Measurements from ENCODE around the gene NF1.
"Not testable (repeated sequence)": the region's sequence is repeated elsewhere in the genome, so short reads cannot be mapped to it uniquely, and the experiment has no call there.

NF1 gene

DNA sequence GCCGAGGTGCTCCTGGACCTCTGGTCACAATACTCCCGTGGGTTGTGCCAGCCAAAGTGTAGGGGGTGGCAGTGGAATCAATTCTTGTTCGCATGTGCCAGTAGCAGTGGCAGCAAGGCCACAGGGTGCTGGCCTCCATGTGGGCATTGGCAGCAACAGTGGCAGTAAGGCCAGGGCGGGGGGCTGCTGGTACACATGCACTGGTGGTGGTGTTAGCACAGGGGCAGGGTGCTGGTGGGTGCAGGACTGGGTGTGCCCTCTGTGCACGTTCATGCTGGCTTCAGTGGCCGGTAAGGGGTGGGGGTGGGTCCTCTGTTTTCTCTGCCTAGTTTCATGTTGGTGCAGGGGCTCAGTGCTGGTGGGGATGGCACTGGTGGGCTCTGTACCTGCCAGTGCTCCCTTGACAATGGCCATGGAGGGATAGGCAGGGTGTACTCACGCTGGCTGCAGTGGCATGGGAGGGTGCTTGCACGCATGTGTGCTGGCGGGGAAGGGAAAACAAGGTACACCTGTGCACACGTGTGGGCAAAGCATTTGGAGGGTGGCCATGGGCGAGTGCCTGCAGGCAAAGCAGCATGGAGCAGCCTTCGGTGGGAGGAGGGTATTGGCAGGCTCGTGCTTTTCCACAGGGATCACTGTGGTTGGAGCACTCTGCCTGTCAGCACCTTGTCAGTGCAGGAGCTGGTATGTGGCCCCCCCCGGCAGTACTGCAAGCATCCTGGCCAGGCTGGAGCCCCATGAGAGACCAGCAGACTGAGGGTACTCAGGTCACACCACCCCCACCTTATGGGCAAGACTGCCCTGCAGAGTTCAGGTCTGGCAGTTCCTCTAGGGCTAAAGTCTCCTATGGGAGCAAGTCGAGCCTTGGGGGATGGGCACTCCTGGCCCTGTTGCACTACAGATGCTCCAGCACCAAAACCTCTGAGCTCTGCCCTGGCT, 35.8 kb downstream of the NF1 start:
- no peak for DNase-seq

DNA sequence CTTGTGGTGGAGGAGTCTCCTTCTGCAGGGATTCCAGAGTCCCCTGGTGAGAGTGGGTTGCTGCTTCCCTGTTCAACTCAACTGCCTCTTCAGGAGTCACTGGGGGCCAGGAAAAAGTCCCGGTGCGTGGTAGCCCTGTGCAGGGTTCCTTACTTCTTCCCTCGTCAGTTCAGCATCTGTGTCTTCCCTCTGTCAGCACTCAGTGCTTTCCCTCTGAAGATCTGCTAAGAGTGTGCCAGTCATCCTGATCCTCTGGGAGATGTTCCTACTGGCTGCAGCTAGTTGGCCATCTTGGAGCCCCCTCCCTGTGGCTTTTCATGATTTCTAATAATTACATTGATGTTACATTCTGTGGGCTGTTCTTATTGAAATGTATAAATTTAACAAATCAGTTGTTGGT, 36.5 kb downstream of the NF1 start:
- no peak for DNase-seq

DNA sequence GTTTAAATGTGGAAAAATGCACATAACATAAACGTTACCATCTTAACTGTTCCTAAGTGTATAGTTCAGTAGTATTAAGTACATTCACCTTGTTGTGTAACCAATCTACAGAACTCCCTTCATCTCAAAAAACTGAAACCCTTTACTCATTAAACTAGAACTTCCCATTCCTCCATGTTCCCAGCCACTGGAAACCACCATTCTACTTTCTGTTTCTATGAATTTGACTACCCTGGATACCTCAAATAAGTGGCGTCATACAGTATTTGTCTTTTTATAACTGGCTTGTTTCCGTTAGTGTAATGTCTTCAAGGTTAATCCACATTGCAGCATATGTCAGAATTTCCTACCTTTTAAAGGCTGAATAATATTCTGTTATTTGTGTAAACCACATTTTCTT, 38.2 kb downstream of the NF1 start:
- no peak for DNase-seq

DNA sequence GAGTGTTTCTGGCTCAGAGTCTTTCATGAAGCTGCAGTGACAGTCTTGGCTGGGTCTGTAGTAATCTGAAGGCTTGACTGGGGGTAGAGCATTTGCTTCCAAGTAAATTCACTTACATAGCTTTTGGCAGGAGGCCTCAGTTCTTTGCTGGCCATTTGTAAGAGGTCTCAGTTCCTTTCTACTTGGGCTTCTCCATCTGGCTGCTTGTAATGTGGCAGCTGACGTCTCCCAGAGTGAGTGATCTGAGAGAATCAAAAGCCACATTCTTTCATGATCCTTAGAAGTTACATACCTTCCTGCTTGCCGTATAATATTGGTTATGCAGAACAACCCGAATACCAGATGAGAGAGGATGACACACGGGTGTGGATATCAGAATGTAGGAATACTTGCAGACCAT, 39.8 kb downstream of the NF1 start:
- DNase-seq: no peak

DNA sequence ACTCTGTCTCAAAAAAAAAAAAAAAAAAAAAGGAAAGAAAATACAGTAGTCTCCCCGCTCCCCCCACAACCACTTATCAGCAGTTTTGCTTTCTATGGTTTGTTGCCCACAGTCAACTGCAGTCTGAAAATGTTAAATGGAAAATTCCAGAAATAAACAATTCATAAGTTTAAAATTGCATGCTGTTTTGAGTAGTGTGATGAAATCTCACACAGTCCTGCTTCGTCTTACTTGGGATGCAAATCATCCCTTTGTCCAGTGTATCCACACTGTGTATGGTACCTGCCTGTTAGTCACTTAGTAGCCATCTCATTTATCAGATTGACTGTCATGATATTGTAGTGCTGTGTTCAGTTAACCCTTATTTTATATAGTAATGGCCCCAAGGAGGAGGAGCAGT, 41.5 kb downstream of the NF1 start:
- no peak for DNase-seq

DNA sequence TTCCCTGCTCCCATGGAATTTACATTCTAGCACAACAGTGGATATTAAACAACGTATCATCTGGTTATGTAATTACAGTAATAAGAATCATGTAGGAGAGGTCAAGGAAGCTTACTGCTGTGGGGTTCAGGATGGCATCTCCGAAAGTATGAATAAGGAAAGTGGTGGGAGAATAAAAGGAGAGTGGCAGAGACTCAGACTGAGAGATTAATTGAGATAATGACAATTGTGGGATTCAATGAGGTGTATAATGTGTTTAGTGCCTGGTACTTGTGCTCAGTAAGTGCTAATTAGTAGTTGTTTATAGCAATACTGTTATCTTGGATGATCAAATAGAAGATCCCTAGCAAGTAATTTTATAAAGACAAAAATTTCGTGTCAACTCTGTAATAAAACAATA, 45.3 kb downstream of the NF1 start:
- DNase-seq: no peak

DNA sequence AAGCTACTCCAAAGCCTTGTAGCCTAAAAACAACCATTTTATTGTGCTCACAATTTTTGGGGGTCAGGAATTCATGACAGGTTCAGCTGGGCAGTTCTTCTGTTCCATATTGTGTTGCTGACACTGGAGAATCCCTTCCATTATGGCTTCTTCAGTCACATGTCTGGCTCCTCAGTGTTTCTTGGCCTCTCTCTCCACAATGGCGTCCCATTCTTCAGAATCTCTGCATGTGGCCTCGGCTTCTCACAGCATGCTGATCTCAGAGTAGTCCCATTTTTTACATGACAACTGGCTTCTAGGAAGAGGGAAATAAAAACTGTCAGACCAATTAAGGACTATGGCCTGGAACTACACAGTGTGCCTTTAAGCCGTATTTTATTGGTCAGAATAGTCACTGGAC, 49.7 kb downstream of the NF1 start:
- no peak for DNase-seq

DNA sequence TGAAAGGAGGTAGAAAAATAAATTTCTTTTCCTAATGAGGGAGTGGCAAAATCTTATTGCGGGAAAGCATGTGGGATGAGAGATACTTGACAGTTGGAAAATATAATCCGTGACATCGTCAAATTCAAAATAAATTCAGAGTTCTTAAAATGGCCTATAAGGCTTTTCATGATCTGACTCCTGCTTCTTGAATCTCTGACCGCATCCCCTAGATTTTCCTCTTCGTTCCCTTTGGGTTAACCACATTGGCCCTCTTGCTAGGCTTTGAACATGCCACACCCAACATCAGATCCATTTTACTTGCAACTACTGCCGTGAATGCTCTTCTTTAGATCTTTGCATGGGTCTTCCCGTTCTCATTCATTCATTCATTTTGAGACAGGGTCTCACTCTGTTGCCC, 50.1 kb downstream of the NF1 start:
- no peak for DNase-seq

DNA sequence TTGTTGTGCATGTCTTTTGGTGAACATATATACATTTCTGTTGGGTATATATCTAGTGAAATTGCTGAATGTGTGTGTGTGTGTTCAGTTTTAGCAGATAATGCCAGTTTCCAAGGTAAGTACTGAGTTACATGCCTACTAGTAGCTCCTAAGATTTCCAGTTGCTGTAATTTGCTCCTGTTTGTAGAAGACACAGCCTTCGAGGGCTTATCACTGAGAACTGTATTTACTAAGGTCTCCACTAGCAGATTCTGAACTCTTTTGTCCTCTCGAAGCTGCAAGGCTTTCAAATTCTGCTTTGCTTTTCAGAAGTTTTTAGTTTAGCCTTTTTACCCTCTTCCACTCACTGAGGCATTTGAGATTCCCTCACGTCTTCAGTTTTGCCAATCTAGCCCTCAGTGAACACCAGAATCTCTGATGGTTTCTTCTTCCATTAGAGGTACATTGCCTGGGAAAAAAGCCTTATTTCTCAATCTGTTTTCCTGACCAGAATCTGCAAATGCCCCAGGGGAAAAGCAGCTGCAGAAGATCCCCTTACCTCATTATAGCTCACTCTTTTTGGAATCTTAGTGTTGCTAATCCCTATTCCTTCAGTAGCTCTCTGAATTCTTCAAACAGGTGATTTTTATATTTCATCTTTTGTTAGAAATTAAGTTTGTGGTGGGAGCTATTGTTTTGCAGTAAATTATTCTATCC, 52.9 kb downstream of the NF1 start:
- DNase-seq: no peak

DNA sequence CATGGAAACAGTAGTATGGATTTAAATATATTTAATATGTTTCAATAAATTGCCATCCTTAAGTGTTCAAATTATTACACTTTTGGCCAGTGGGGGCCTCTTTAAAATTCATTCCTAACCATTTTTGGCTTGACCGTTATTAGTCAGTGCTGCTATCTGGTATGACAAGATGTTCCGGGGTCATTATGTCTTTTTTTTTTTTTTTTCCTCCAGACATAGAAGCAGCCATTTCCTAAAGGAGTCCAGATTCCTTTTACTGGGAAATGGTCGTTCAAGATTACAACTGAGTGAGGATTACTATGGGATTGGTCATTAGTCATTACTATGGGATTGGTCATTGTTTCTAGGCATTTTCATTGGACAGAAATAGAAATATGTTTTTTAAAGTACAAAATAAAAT, 53.4 kb downstream of the NF1 start:
- no peak for DNase-seq

DNA sequence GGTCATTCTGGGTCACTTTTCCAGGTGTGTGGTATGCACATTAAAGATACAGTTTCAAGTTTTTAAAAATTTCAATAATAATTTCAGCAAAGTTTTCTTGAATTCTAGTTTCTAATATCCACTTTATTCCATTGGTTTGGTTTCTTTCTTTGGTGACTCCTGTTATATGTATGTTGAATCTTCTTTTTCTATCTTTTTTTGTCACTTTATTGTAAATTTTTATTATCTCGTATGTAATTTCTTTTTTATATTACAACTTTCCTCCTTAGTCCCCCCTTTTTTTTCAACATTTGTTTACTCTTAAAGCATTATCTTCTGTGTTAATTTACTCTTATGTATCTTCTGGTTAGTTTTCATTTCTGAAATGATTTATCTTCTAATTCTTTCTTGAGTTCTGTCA, 57.5 kb downstream of the NF1 start:
- DNase-seq: no peak

DNA sequence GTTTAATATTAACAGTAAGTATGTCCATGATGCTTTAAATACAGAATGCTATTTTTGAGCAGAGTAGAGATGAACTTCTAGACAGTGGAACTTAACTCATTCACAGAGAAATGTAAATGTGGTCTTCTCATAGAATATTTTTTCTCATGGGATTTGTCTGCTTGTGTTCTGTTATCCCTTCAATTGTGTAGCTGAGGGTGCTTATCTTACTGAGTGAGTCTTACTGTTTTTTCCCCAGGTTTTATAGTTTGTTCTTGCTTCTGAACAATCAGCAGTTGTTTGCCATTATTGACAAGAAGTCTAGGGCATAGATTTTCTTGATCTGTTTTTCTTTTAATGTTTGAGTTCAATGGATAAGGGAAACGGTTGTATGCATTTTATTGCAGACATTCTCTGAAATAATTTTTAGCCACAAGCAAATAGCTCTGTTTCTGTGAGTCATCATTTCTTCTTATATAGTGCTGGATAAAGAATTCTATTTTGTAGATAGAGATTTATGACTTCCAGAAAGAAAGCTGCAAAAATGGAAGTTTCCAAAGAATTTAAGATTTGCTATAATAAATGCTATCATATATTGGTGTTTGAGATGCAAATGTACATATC, 60.5 kb downstream of the NF1 start:
- no peak for DNase-seq

DNA sequence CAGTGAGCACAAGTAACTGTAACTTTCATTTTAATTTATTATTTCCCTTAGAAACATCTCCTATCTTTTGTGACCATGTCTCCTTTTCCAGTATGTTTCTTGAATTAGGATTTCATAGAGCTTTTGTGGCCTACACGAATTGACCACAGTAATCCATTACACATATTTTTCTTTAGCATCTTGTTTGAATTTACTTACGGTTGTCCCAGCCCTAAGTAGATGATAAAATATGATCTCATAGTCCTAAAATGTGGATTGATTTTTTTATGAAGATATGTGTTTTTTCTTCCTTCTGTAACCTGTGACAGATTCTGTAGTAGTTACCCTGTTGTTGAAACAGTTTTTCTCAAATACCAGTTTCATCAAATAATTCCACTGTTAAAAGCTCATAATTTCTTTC, 61.5 kb downstream of the NF1 start:
- no peak for DNase-seq

DNA sequence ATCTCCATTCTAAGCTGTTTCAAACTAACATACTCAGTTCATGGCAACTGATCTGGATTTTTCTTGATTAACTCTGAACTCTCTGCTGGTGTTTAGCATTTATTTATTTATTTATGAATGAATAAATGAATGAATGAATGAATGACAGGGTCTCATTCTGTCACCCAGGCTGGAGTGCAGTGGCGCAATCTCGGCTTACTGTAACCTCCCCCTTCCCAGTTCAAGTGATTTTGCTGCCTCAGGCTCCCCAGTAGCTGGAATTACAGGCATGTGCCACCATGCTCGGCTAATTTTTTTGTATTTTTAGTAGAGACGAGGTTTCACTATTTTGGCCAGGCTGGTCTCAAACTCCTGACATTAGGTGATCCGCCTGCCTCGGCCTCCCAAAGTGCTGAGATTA, 62.1 kb downstream of the NF1 start:
- not testable (repeated sequence) for DNase-seq

DNA sequence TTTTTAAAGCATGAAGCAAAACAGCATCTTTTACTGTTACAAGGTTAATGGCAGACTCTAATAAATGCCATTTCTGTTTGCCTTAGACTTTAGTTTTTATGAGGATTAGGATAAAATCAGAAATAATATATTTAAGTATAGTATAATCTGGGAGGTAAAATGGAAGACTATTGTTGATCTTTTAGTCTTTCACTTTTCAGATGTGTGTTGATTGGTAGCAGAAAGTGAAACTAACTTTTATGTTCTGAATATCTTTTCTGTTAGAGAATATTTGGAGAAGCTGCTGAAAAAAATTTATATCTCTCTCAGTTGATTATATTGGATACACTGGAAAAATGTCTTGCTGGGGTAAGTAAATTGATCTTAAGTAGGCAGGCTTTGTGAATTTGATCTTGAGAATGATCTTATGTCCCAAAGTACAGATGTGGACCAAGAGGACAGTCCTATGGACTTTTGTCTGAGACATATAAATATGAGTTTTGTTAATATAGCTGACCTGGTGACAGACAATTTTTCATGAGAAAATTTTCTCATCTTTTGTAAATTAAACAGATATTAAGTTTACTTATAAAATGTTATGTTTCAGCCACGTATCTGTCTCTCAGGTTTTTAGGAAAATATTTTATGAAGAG, 64.1 kb downstream of the NF1 start:
- DNase-seq: no peak

DNA sequence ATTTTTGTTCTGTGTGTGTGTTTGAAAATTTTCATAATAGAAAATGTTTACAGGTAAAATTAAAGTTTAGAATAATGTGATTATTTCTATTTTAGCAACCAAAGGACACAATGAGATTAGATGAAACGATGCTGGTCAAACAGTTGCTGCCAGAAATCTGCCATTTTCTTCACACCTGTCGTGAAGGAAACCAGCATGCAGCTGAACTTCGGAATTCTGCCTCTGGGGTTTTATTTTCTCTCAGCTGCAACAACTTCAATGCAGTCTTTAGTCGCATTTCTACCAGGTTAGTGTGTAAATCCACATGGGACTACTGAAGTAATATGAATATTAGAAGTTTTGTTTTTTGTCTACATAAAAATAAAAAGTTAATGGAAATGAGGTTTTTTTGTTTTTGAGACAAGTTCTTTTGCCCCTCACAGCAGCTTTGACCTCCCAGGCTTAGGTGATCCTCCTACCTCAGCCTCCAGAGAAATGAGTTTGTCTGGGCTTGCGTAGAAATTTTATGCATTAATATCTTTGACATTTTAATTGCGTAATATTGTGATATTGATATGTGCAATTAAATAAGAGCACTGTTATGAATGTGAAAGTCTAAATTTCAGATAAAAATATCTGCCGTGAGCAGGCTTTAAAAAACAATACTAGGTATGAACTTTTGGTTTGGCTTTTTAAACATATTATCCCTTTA, 68.5 kb downstream of the NF1 start:
- DNase-seq: no peak

DNA sequence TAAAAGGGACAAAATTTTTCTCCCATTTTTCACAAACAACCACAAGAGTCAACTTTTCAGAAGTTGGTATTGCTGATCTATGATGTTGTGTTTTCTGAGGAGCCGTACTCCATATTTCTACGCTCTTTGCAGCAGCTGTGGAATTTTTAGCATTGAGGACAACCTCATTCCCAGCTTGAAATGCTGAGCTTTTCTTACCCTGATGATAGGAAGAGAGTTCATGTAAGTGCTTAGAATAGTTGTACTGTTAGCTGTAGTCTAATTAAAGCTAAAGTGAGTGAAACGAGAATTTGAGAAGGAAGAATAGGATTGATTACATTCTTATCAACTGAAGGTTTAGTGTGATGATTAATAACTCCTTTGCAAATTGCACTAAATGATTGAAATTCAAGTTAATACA, 72.3 kb downstream of the NF1 start:
- DNase-seq: no peak

DNA sequence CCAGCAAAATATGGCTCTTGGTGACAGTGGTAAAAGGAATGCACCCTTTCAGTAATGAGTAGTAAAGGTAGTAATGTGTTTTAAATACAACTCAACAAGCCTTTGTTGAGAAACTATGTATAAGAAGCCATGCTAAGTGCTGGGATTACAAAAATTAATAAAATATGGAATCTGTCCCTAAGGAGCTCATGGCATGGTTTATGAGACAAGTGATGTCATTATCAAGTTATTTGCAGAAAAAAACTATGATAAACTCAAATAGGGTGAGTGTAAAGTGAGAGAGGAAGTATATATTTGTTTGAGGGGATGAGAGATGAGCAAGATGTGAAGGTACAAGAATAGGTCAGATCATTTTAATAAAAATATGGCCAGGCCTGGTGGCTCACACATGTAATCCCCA, 76.9 kb downstream of the NF1 start:
- no peak for DNase-seq

DNA sequence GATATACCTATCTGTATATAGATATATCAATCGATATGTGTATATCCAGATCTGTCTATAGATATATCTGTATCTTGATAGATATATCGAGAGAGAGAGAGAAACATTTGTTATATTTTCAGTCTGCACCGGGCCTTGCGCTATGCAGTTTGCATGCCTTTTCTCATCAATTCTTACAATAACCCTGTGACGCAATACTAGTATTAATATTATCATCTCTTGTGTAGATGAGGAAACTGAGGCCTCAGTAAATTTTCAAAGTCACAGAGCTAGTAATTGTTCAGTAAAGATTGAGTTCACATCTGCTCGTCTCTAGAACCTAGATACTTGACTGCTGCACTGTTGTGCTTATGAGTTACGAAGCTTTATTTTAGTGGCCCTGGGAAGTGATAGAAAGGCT, 77.6 kb downstream of the NF1 start:
- no peak for DNase-seq

DNA sequence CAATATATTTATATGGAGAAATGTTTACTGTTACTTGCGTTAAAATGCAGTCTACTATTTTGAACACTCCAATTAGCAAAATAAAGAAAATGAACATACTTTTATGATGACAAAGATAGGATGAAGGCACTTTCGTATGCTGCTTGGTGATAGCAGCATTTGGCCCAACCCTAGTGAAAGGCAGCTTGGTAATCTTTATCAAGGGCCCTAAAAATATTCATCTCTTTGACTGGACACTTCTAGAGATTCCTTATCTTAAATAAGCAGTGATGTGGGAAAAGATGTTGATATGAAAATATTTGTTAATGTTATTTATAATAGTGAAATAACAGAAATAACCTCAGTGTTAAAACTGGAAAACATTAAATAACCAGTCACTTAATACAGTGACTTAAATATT, 79.4 kb downstream of the NF1 start:
- no peak for DNase-seq

DNA sequence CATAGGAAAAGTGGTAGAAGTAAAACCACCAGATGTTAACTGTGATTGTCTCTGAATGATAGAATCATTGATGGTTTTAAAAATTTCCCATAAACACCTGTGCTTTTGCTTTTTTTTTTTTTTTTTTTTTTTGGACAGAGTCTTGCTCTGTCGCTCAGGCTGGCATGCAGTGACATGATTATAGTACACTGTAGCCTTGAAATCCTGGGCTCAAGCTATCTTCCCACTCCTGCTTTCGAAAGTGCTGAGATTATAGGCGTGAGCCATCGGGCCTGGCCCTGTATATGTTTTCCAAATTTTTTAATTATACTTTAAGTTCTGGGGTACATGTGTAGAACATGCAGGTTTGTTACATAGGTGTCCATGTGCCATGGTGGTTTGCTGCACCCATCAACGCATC, 80.5 kb downstream of the NF1 start:
- no peak for DNase-seq

DNA sequence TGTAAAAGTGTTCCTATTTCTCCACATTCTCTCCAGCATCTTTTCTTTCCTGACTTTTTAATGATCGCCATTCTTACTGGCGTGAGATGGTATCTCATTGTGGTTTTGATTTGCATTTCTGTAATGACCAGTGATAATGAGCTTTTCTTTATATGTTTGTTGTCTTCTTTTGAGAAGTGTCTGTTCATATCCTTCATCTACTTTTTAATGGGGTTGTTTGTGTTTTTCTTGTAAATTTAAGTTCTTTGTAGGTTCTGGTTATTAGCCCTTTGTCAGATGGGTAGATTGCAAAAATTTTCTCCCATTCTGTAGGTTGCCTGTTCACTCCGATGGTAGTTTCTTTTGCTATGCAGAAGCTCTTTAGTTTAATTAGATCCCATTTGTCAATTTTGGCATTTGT, 81.4 kb downstream of the NF1 start:
- DNase-seq: not testable (repeated sequence)

DNA sequence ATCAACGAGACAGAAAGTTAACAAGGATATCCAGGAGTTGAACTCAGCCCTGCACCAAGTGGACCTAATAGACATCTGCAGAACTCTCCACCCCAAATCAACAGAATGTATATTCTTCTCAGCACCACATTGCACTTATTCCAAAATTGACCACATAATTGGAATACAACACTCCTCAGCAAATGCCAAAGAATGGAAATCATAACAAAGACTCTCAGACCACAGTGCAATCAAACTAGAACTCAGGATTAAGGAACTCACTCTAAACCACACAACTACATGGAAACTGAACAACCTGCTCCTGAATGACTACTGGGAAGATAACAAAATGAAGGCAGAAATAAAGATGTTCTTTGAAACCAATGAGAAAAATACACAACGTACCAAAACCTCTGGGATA, 84.2 kb downstream of the NF1 start:
- not testable (repeated sequence) for DNase-seq
